NCI-H226 (cell line): Measurements from ENCODE around the gene TMEM126B.
A peak's percentile ranks its signal among the peaks of the same experiment; 100 is the strongest.

ENCODE experiments used
- DNase-seq: peaks from one replicate; pipeline ENCODE4 v3.0.0-alpha.2; 2015

The TMEM126B gene

GRCh38 chr11:85685820-85686459 is 57.5 kb downstream of the TMEM126B start, which contains the start of gene CCDC89:
Gene CCDC89, minus strand, starts transcription at chr11:85686195. Its CDS starts 65 bp downstream, at chr11:85686130.
- peak; percentile 98 for DNase-seq
